Mucosa of descending colon (tissue), 3 donors: ENCODE measurements around the gene TENM4. TPM values are rescaled to one million over a fixed set of nuclear protein-coding genes. Genes with fewer than 3 reads are reported as not detected.

Experiments
- ATAC-seq: fragments of 200-7000 bp; cut with Tn5 transposase; one replicate; pipeline ENCODE4 v1.9.1; 2020; ENCODE audit warnings: mild to moderate bottlenecking, moderate library complexity
- DNase-seq, 3 donors: peaks; one replicate each; pipeline ENCODE4 v3.0.0-alpha.2; 2020
- H3K36me3 ChIP-seq: fragments of 200-600 bp; one replicate; pipeline ENCODE4 v1.8.0; 2021; ENCODE audit warnings: low read depth, mild to moderate bottlenecking
- H3K4me1 ChIP-seq: fragments of 200-600 bp; one replicate; pipeline ENCODE4 v1.8.0; 2021; ENCODE audit warnings: low read depth, mild to moderate bottlenecking
- H3K4me3 ChIP-seq: fragments of 200-600 bp; one replicate; pipeline ENCODE4 v1.8.0; 2021; ENCODE audit warnings: mild to moderate bottlenecking
- H3K9me3 ChIP-seq: fragments of 200-600 bp; one replicate; pipeline ENCODE4 v1.8.0; 2021; ENCODE audit warnings: mild to moderate bottlenecking
- CTCF ChIP-seq: fragments of 200-600 bp; IDR thresholded peaks from one replicate; pipeline ENCODE4 v1.8.0; 2022; ENCODE audit warnings: antibody characterized with exemption, mild to moderate bottlenecking
- intact Hi-C, 2 donors: fragments of 100-400 bp; cut with DNase I in 1 of 2; cut with micrococcal nuclease in 1 of 2; formaldehyde crosslinking; loops; one replicate each; pipeline versions ENCODE4 v1.11.0 to v1.11.1; 2022; cut with DNase I, micrococcal nuclease
- total RNA-seq, 3 donors: library from RNA; stranded (reverse); fragmentation: NEBNext Ultra II Directional in 2 of 3; extraction: Animal tissue kit (Norgen Biotek cat#: 25700) in 2 of 3; gene quantifications; one replicate each; pipeline versions ENCODE4 v1.2.1 to v1.2.4, GENCODE V29; 2021 to 2023
- donor health status: DM: no; HTN: no; CAD: no; lungs with moderate emphysema.
- donor health status: DM: no; HTN: no; CAD: no.
- donor health status: DM: no; HTN: yes; CAD: no.

The TENM4 gene
- total RNA-seq, 3 donors from 2014 or later = 0.70 to 1.6 (median 1.2) TPM

GRCh38 chr11:79418241-79418640, 22.6 kb downstream of the TENM4 start:
- Histone ChIP-seq H3K4me3 (no peak overlapping the region), H3K4me1 (no peaks in the 10 kb centered on the region), H3K36me3 (no peaks in the 10 kb centered on the region), H3K9me3 (no peaks in the 10 kb centered on the region)
- TF ChIP-seq CTCF = no peak
- DNase-seq = no peak
- intact Hi-C loops = no loop called here
- ATAC-seq = no peak

- intact Hi-C loops = no loop called here
These were observed 23.5 kb downstream of the TENM4 start for GRCh38 chr11:79417069-79417920.

GRCh38 chr11:79415912-79416311, 24.9 kb downstream of the TENM4 start:
- TF ChIP-seq CTCF = no peak
- H3K36me3 ChIP-seq = no peaks in the 10 kb centered on the region
- intact Hi-C loops = no loop called here
- H3K9me3 ChIP-seq = no peaks in the 10 kb centered on the region
- no peak overlapping the region for H3K4me3 ChIP-seq
- DNase-seq (no peak), ATAC-seq (no peak)
- H3K4me1 ChIP-seq = no peaks in the 10 kb centered on the region

More at GRCh38 chr11:79417069-79417920, 23.5 kb downstream of the TENM4 start:
- Histone ChIP-seq H3K9me3 (no peaks in the 10 kb centered on the region), H3K4me1 (no peaks in the 10 kb centered on the region), H3K4me3 (no peak overlapping the region), H3K36me3 (no peaks in the 10 kb centered on the region)
- no peak for TF ChIP-seq CTCF
- ATAC-seq = no peak
- DNase-seq = no peak

- H3K36me3 ChIP-seq = no peaks in the 10 kb centered on the region
- ATAC-seq (no peak), DNase-seq (no peak)
- intact Hi-C loops = no loop called here
- H3K4me3 ChIP-seq = no peak overlapping the region
- no peak for TF ChIP-seq CTCF
- H3K4me1 ChIP-seq = no peaks in the 10 kb centered on the region
- H3K9me3 ChIP-seq = no peaks in the 10 kb centered on the region
These were observed 25.4 kb downstream of the TENM4 start for GRCh38 chr11:79415411-79415810.

GRCh38 chr11:79414644-79415317, 26.0 kb downstream of the TENM4 start:
- intact Hi-C loops = no loop called here
- no peaks in the 10 kb centered on the region for H3K4me1 ChIP-seq
- ATAC-seq (no peak), DNase-seq (no peak)
- no peaks in the 10 kb centered on the region for H3K36me3 ChIP-seq
- no peak for TF ChIP-seq CTCF
- H3K9me3 ChIP-seq = no peaks in the 10 kb centered on the region
- no peak overlapping the region for H3K4me3 ChIP-seq
